ENCODE results near the gene AUP1.

AUP1 gene

GRCh38 chr2:74515271-74515980 is 14.1 kb downstream of the AUP1 start:
- Histone ChIP-seq H3K4me3 (ENCODE audit: low read length) (peak overlapping the region; percentile 40; the same call in 1 of the 2 replicates), H3K27me3 (ENCODE audit: insufficient read depth, low read length) (peaks cover 100% of the 10 kb centered on the region), H3K4me1 (ENCODE audit: insufficient read depth, low read length) (no peaks in the 10 kb centered on the region; the same call in 1 of the 2 replicates), H3K9ac (ENCODE audit: low read depth, low read length) (no peak overlapping the region), H3K9me3 (ENCODE audit: insufficient read depth, low read depth, low read length) (peaks cover 10% of the 10 kb centered on the region), H3K27ac (ENCODE audit: low read length) (no peak overlapping the region), H3K36me3 (ENCODE audit: insufficient read depth, low read depth, low read length) (no peaks in the 10 kb centered on the region)

GRCh38 chr2:74514368-74515270 is 14.9 kb downstream of the AUP1 start, which contains the start of gene TLX2:
Gene TLX2 (plus strand): TSS chr2:74514450. CDS start chr2:74514807, 357 bp downstream.
- Histone ChIP-seq H3K4me1 (ENCODE audit: insufficient read depth, low read length) (no peaks in the 10 kb centered on the region; the same call in 1 of the 2 replicates), H3K36me3 (ENCODE audit: insufficient read depth, low read depth, low read length) (no peaks in the 10 kb centered on the region), H3K27ac (ENCODE audit: low read length) (no peak within 1 kb of the TSS), H3K9me3 (ENCODE audit: insufficient read depth, low read depth, low read length) (peaks cover 10% of the 10 kb centered on the region), H3K27me3 (ENCODE audit: insufficient read depth, low read length) (peaks cover 100% of the 10 kb centered on the region), H3K9ac (ENCODE audit: low read depth, low read length) (no peak within 1 kb of the TSS), H3K4me3 (ENCODE audit: low read length) (peak within 1 kb of the TSS; percentile 40; the same call in 1 of the 2 replicates)

DNA sequence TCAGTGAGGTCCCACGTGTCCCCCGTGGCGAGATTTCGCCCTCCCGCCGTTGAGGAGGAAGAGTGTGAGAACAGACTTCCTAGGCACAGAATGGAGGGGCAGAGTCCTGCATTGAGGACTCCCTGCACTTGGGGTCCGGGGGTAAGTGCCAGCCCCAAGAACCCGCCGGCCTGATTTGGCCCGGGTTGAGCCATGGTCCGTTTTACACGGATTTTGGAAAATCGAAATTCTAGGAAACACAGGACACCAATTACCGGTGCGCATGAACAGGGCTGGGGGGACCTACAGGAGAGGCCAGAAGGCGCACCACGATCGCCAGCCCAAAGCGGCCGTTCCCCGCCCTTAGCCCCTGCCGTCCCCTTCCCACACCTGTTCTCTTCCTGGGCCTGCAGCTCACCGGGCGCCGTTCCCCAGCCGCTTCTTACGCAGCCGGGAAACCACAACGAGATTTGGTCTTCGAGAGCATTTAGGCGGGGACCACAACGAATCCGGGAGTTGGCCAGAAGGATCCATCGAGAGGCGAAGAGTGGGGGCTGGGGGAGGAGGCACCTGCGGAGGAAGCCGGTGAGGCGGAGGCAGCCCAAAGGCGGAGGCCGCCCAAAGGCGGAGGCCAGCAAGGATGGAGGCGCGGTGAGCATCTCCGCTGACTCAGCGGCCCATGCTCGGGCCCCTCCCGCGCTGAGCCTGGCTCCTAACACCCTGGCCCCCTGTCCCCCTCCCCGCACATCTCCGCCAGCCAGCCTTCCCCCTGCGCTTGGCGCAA is 15.7 kb downstream of the AUP1 start:
- Histone ChIP-seq H3K27me3 (ENCODE audit: insufficient read depth, low read length) (peaks cover 100% of the 10 kb centered on the region), H3K27ac (ENCODE audit: low read length) (no peak overlapping the region)

DNA sequence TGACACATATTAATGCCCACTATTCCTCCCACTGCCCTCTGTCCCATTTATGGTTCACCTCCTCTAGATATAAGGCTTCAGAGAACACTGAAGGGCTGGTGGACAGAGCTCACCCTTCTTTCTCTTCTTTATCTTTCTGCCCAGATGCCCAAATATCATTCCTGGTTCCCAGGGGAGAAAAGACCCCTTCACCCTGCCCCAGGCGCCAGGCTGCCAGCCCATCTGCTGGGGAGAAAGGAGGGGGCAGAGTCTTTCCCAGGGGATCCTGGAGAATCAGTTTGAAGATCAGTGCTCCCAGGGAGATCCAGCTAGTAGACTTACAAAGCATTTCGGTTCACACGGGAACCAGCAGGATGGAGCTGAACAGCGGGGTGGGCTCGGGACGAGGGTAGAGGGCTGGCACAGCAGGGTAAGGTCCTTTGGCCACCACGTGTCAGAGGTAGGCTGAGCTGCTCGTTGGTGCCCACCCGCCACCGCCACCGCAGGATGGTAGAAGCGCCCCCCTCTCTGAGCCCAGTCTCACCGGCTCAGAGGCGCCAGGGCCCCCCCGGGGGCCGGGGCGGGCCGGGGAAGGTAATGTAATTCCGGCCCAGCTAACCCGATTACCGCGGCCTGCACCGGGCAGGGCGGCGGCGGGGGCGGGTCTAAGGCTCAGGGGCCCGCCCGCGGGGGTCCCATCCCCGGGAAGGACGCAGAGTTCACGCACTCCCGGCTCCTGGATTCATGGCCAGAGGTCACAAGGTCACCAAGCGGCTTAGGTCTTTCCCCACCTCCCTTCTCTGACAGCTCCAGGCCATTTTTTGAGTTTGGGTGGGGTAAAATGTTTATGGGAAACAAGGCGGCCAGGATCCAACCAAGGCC is 16.5 kb downstream of the AUP1 start:
- H3K36me3 ChIP-seq (ENCODE audit: insufficient read depth, low read depth, low read length) = no peaks in the 10 kb centered on the region
- H3K4me3 ChIP-seq (ENCODE audit: low read length) = peak overlapping the region; percentile 38; the same call in 1 of the 2 replicates
- H3K27ac ChIP-seq (ENCODE audit: low read length) = no peak overlapping the region
- H3K4me1 ChIP-seq (ENCODE audit: insufficient read depth, low read length) = peaks cover 6% of the 10 kb centered on the region; the same call in 1 of the 2 replicates
- peaks cover 100% of the 10 kb centered on the region for H3K27me3 ChIP-seq (ENCODE audit: insufficient read depth, low read length)
- H3K9ac ChIP-seq (ENCODE audit: low read depth, low read length) = no peak overlapping the region
- H3K9me3 ChIP-seq (ENCODE audit: insufficient read depth, low read depth, low read length) = peaks cover 10% of the 10 kb centered on the region

More for the DNA sequence above, 15.7 kb downstream of the AUP1 start:
- peak overlapping the region; percentile 38; the same call in 1 of the 2 replicates for H3K4me3 ChIP-seq (ENCODE audit: low read length)
- peaks cover under 1% of the 10 kb centered on the region; the same call in 1 of the 2 replicates for H3K4me1 ChIP-seq (ENCODE audit: insufficient read depth, low read length)
- no peaks in the 10 kb centered on the region for H3K36me3 ChIP-seq (ENCODE audit: insufficient read depth, low read depth, low read length)
- no peak overlapping the region for H3K9ac ChIP-seq (ENCODE audit: low read depth, low read length)
- H3K9me3 ChIP-seq (ENCODE audit: insufficient read depth, low read depth, low read length) = peaks cover 10% of the 10 kb centered on the region

DNA sequence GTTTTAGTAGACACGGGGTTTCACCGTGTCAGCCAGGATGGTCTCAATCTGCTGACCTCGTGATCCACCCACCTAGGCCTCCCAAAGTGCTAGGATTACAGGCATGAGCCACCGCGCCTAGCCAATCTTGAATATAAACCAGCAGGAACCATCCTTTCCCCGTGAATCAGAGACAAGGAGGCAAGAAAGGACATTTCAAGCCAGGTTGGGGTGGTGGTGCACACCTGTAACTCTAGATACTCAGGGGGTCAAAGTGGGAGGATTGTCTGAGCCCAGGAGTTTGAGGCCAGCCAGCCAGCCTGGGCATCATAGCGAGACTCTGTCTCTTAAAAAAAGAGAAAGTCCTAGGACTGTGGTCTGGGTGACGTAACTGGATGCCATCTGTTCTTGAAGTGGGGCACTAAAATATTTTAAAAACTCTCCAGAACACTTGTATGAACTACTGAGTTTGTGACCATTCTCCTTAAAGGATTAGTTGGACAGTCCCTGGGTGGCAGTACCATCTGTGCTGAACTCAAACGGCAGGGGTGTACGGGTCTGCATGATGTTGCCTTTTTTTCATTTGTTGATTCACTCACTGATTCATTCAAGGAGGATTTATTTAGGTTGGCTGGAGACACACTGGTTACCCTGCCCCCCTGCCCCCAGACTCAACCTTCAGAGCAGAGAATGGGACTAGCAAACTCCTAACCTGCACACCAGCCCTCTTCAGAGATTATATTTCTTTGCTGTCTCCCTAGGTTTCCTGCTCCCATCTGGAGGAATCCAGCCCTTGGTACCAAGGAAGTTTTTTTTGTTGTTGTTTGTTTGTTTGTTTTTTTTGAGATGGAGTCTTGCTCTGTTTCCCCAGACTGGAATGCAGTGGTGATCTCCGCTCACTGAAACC is 18.2 kb downstream of the AUP1 start:
- H3K27me3 ChIP-seq (ENCODE audit: insufficient read depth, low read length) = peaks cover 91% of the 10 kb centered on the region
- peaks cover 8% of the 10 kb centered on the region; the same call in 1 of the 2 replicates for H3K4me1 ChIP-seq (ENCODE audit: insufficient read depth, low read length)
- H3K36me3 ChIP-seq (ENCODE audit: insufficient read depth, low read depth, low read length) = no peaks in the 10 kb centered on the region
- H3K27ac ChIP-seq (ENCODE audit: low read length) = no peak overlapping the region
- no peak overlapping the region for H3K9ac ChIP-seq (ENCODE audit: low read depth, low read length)
- H3K4me3 ChIP-seq (ENCODE audit: low read length) = no peak overlapping the region
- peaks cover 2% of the 10 kb centered on the region; the same call in 1 of the 2 replicates for H3K9me3 ChIP-seq (ENCODE audit: insufficient read depth, low read depth, low read length)

- H3K4me3 ChIP-seq (ENCODE audit: low read length) = no peak overlapping the region
- H3K9ac ChIP-seq (ENCODE audit: low read depth, low read length) = no peak overlapping the region
- H3K27ac ChIP-seq (ENCODE audit: low read length) = no peak overlapping the region
- H3K4me1 ChIP-seq (ENCODE audit: insufficient read depth, low read length) = peaks cover 8% of the 10 kb centered on the region; the same call in 1 of the 2 replicates
- H3K36me3 ChIP-seq (ENCODE audit: insufficient read depth, low read depth, low read length) = peaks cover 8% of the 10 kb centered on the region; the same call in 1 of the 2 replicates
- peaks cover 91% of the 10 kb centered on the region for H3K27me3 ChIP-seq (ENCODE audit: insufficient read depth, low read length)
- H3K9me3 ChIP-seq (ENCODE audit: insufficient read depth, low read depth, low read length) = no peaks in the 10 kb centered on the region
Measured at GRCh38 chr2:74510272-74510671, 19.2 kb downstream of the AUP1 start.

- Histone ChIP-seq H3K27ac (ENCODE audit: low read length) (peak overlapping the region; percentile 96), H3K9ac (ENCODE audit: low read depth, low read length) (peak overlapping the region; percentile 99; the same call in 1 of the 2 replicates)
Measured at GRCh38 chr2:74507926-74508520, 21.5 kb downstream of the AUP1 start.

DNA sequence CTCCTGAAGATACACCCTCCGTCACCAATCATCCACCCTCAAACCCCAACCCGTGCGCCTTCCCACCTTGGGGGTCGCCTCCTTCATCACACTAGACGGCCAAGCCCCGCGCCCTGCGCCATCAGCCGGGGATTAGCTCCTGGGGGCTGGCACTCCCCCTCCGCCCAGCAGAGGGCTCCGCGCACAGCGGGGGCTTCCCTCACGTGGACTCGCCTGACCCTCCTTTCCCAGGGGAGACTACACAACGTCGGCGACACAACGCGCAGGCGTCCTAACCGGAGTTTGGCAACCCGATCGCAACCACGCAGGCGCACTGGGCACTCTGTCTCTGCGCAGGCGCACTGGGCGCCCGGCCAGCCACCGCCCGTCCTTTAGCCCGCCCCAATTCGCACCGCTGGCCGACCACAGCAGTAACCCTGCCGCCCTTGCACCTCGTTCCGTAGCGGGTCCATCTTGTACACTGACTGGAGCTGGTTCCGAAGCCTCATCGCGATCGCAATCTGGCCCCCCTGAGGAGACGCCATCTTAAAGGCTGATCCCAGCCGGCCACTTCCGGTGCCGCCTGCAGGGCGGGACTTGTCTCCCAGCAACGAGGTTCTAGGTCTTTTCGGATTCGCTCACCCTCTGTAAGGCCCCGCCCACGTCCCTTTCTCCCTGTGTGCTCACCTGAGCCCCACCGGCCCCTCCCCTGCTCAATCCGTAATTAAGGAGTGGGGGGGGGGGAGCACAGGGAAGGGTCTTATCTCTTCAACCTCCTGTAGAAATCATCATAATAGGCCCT is 22.2 kb downstream of the AUP1 start, which contains the start of gene PCGF1:
Gene PCGF1 (minus strand): TSS at position 551 of the 781 bp plus-strand sequence. CDS start 27 bp downstream, at position 524.
- Histone ChIP-seq H3K36me3 (ENCODE audit: insufficient read depth, low read depth, low read length) (peaks cover 11% of the 10 kb centered on the region; the same call in 1 of the 2 replicates), H3K4me1 (ENCODE audit: insufficient read depth, low read length) (peaks cover 8% of the 10 kb centered on the region; the same call in 1 of the 2 replicates), H3K4me3 (ENCODE audit: low read length) (peak within 1 kb of the TSS; percentile 100), H3K27me3 (ENCODE audit: insufficient read depth, low read length) (peaks cover 91% of the 10 kb centered on the region), H3K27ac (ENCODE audit: low read length) (peak within 1 kb of the TSS; percentile 96), H3K9ac (ENCODE audit: low read depth, low read length) (peak within 1 kb of the TSS; percentile 99), H3K9me3 (ENCODE audit: insufficient read depth, low read depth, low read length) (no peaks in the 10 kb centered on the region)

More at GRCh38 chr2:74507926-74508520, 21.5 kb downstream of the AUP1 start:
- Histone ChIP-seq H3K4me3 (ENCODE audit: low read length) (peak overlapping the region; percentile 100), H3K27me3 (ENCODE audit: insufficient read depth, low read length) (peaks cover 91% of the 10 kb centered on the region), H3K9me3 (ENCODE audit: insufficient read depth, low read depth, low read length) (no peaks in the 10 kb centered on the region), H3K4me1 (ENCODE audit: insufficient read depth, low read length) (peaks cover 8% of the 10 kb centered on the region; the same call in 1 of the 2 replicates), H3K36me3 (ENCODE audit: insufficient read depth, low read depth, low read length) (peaks cover 11% of the 10 kb centered on the region; the same call in 1 of the 2 replicates)
